HepG2 (cell line): Measurements from ENCODE around the gene VPREB3. TPM values are rescaled to one million over a fixed set of nuclear protein-coding genes. Genes with fewer than 3 reads are reported as not detected.

Source experiments
- DPF2 ChIP-seq: sonication (generic); formaldehyde crosslinking; IDR thresholded peaks from 2 replicates; pipeline ENCODE4 v1.4.0; 2020; ENCODE audit warnings: mild to moderate bottlenecking, low read depth, missing genetic modification reagents, borderline replicate concordance
- ETV5 ChIP-seq: IDR thresholded peaks from 2 replicates; pipeline ENCODE4 v1.6.1; 2018; ENCODE audit warnings: missing biosample characterization, missing genetic modification reagents, inconsistent platforms, borderline replicate concordance
- HIC2 ChIP-seq: sonication (generic); formaldehyde crosslinking; IDR thresholded peaks from 2 replicates; pipeline ENCODE4 v1.9.0; 2022; ENCODE audit warnings: low read depth, missing genetic modification reagents
- IRF9 ChIP-seq: sonication (generic); formaldehyde crosslinking; IDR thresholded peaks from 2 replicates; pipeline ENCODE4 v1.8.0; 2022; ENCODE audit warnings: missing genetic modification reagents, mild to moderate bottlenecking, borderline replicate concordance
- KDM1A ChIP-seq: IDR thresholded peaks from 2 replicates; pipeline ENCODE4 v1.6.1; 2016; ENCODE audit warnings: missing compliant biosample characterization
- MLX ChIP-seq: IDR thresholded peaks from 2 replicates; pipeline ENCODE4 v1.6.1; 2016
- MZF1 ChIP-seq: sonication (generic); formaldehyde crosslinking; IDR thresholded peaks from 2 replicates; pipeline ENCODE4 v1.8.1; 2023; ENCODE audit warnings: mild to moderate bottlenecking, missing genetic modification reagents, borderline replicate concordance
- NCOA2 ChIP-seq: sonication (generic); formaldehyde crosslinking; IDR thresholded peaks from 2 replicates; pipeline ENCODE4 v1.8.0; 2022; ENCODE audit warnings: inconsistent platforms
- NFYC ChIP-seq: IDR thresholded peaks from 2 replicates; pipeline ENCODE4 v1.6.1; 2016; ENCODE audit warnings: missing genetic modification reagents, missing compliant biosample characterization
- PCBP1 ChIP-seq: fragments of 200-400 bp; formaldehyde crosslinking; IDR thresholded peaks from 2 replicates; pipeline ENCODE4 v1.6.1; 2017; ENCODE audit warnings: mild to moderate bottlenecking, low read depth, low read length, borderline replicate concordance
- PCBP2 ChIP-seq: fragments of 200-400 bp; formaldehyde crosslinking; optimal IDR thresholded peaks from 2 replicates; pipeline ENCODE3; 2018; ENCODE audit warnings: low read length, low read depth; ENCODE audit not compliant: poor library complexity, severe bottlenecking
- RARA ChIP-seq: IDR thresholded peaks from 2 replicates; pipeline ENCODE4 v1.6.1; 2016; ENCODE audit warnings: missing genetic modification reagents, missing compliant biosample characterization
- RBM39 ChIP-seq: fragments of 200-400 bp; formaldehyde crosslinking; IDR thresholded peaks from one replicate; pipeline ENCODE4 v1.6.1; 2018; ENCODE audit warnings: antibody characterized with exemption, mild to moderate bottlenecking, low read depth, low read length; ENCODE audit not compliant: poor library complexity, severe bottlenecking
- REPIN1 ChIP-seq: sonication (generic); formaldehyde crosslinking; IDR thresholded peaks from 2 replicates; pipeline ENCODE4 v1.8.0; 2022; ENCODE audit warnings: missing genetic modification reagents, low read depth, mild to moderate bottlenecking, borderline replicate concordance
- REXO4 ChIP-seq: sonication (generic); formaldehyde crosslinking; IDR thresholded peaks from 2 replicates; pipeline ENCODE4 v1.8.0; 2022; ENCODE audit warnings: missing genetic modification reagents, mild to moderate bottlenecking, borderline replicate concordance
- TFAP4 ChIP-seq: sonication (generic); IDR thresholded peaks from 2 replicates; pipeline ENCODE4 v1.6.1; 2016; ENCODE audit warnings: low read depth, borderline replicate concordance
- TGIF2 ChIP-seq: IDR thresholded peaks from 2 replicates; pipeline ENCODE4 v1.6.1; 2016; ENCODE audit warnings: control low read depth, missing compliant biosample characterization
- TMF1 ChIP-seq: sonication (generic); formaldehyde crosslinking; IDR thresholded peaks from 2 replicates; pipeline ENCODE4 v1.8.1; 2022; ENCODE audit warnings: low read depth, missing genetic modification reagents
- TOPORS ChIP-seq: sonication (generic); formaldehyde crosslinking; IDR thresholded peaks from 2 replicates; pipeline ENCODE4 v1.8.0; 2023; ENCODE audit warnings: mild to moderate bottlenecking, missing genetic modification reagents
- ZFP36L1 ChIP-seq: sonication (generic); formaldehyde crosslinking; IDR thresholded peaks from 2 replicates; pipeline ENCODE4 v1.8.0; 2022; ENCODE audit warnings: mild to moderate bottlenecking, missing genetic modification reagents, moderate library complexity
- ZFP62 ChIP-seq: sonication (generic); formaldehyde crosslinking; IDR thresholded peaks from 2 replicates; pipeline ENCODE4 v1.4.0; 2020; ENCODE audit warnings: missing genetic modification reagents
- ZNF225 ChIP-seq: sonication (generic); formaldehyde crosslinking; IDR thresholded peaks from 2 replicates; pipeline ENCODE4 v1.4.0; 2020; ENCODE audit warnings: mild to moderate bottlenecking, missing genetic modification reagents
- ZNF232 ChIP-seq: sonication (generic); formaldehyde crosslinking; IDR thresholded peaks from 2 replicates; pipeline ENCODE4 v1.4.0; 2020; ENCODE audit warnings: missing genetic modification reagents, borderline replicate concordance
- ZNF234 ChIP-seq: sonication (generic); formaldehyde crosslinking; conservative IDR thresholded peaks from 2 replicates; pipeline ENCODE4 v1.5.1; 2020; ENCODE audit warnings: mild to moderate bottlenecking, missing genetic modification reagents
- ZNF24 ChIP-seq: fragments of 450-650 bp; IDR thresholded peaks from 2 replicates; pipeline ENCODE4 v1.6.1; 2017; ENCODE audit warnings: antibody characterized with exemption, mild to moderate bottlenecking
- ZNF354B ChIP-seq: sonication (generic); formaldehyde crosslinking; IDR thresholded peaks from 2 replicates; pipeline ENCODE4 v1.8.0; 2022; ENCODE audit warnings: mild to moderate bottlenecking, missing genetic modification reagents
- ZNF709 ChIP-seq: sonication (generic); formaldehyde crosslinking; IDR thresholded peaks from 2 replicates; pipeline ENCODE4 v1.5.0; 2020; ENCODE audit warnings: mild to moderate bottlenecking, missing genetic modification reagents
- polyA plus RNA-seq, 8 experiments: library from polyadenylated mRNA; depleted of rRNA in 3 of 8; stranded (reverse) in 7 of 8; unstranded in 1 of 8; fragments of >200 nt; fragmentation: Illumina TruSeq in 4 of 8; extraction: Trizol in 4 of 8; gene quantifications; 2 replicates each; pipeline versions ENCODE4 v1.2.1 to v1.2.3, GENCODE V29; 2011 to 2016; ENCODE audit warnings: low read depth in 4 of 8, missing spikeins in 1 of 8, mixed read lengths in 1 of 8; ENCODE audit not compliant: insufficient read depth in 1 of 8
- total RNA-seq, 5 experiments: library from RNA; depleted of rRNA; stranded (reverse); fragments of >200 nt; fragmentation: Illumina TruSeq; extraction: Trizol; gene quantifications; 2 replicates each; pipeline ENCODE4 v1.2.3, GENCODE V29; 2016; ENCODE audit warnings: low read depth in 1 of 5

The VPREB3 gene
- total and polyA plus RNA-seq, 2 of the 13 experiments (the other 11 are each of a cell fraction or from before 2014, with no cell fraction given), result 0.22 TPM; not detected in 1

- TF ChIP-seq ZNF234 (CRISPR knock-in tag), result no peak
- no peak for TF ChIP-seq NCOA2 (CRISPR knock-in tag)
- peak; percentile 45; the same call in 1 of the 2 replicates for TF ChIP-seq TOPORS (CRISPR knock-in tag)
- no peak for TF ChIP-seq PCBP1
- TF ChIP-seq ZNF709 (CRISPR knock-in tag), result no peak
- no peak for TF ChIP-seq TGIF2
- TF ChIP-seq ZNF24, result no peak
- no peak for TF ChIP-seq RBM39
- TF ChIP-seq MLX (CRISPR knock-in tag), result no peak
- no peak for TF ChIP-seq DPF2
- no peak for TF ChIP-seq ZNF225 (CRISPR knock-in tag)
- TF ChIP-seq ETV5 (CRISPR knock-in tag), result 0 out of 2 replicates have a peak, but pooled peaks have one; percentile 21
- no peak for TF ChIP-seq ZFP36L1 (CRISPR knock-in tag)
- TF ChIP-seq REPIN1 (CRISPR knock-in tag), result no peak; the same call in 1 of the 2 replicates
- TF ChIP-seq NFYC (CRISPR knock-in tag), result no peak
- peak; percentile 59 for TF ChIP-seq HIC2 (CRISPR knock-in tag)
- no peak for TF ChIP-seq PCBP2
- TF ChIP-seq IRF9 (CRISPR knock-in tag), result no peak
- peak; percentile 40; the same call in 1 of the 2 replicates for TF ChIP-seq RARA
- TF ChIP-seq TFAP4, result no peak
- no peak for TF ChIP-seq ZNF354B (CRISPR knock-in tag)
- TF ChIP-seq REXO4 (CRISPR knock-in tag), result no peak
- TF ChIP-seq ZNF232, result 0 out of 2 replicates have a peak, but pooled peaks have one; percentile 17
- no peak for TF ChIP-seq MZF1 (CRISPR knock-in tag)
- TF ChIP-seq KDM1A (CRISPR knock-in tag), result no peak
- 0 out of 2 replicates have a peak, but pooled peaks have one; percentile 14 for TF ChIP-seq TMF1
- no peak for TF ChIP-seq ZFP62
These were observed 29.3 kb upstream of the VPREB3 start (continued) for GRCh38 chr22:23783265-23784150.
